K562 (cell line): Measurements from ENCODE around the gene ARHGEF4. TPM values are rescaled to one million over a fixed set of nuclear protein-coding genes. Genes with fewer than 3 reads are reported as not detected.

ENCODE experiments used
- ATAC-seq: fragments of 200-7000 bp; cut with Tn5 transposase; 3 replicates; pipeline ENCODE4 v1.9.1; 2020; ENCODE audit warnings: moderate library complexity
- BruUV-seq: library from RNA; stranded (reverse); fragments of 400-500 nt; replicated peaks from 2 replicates; lab custom pipeline; 2021; lab: Mats Ljungman, UMichigan
- CTCF ChIA-PET: fragments of 300-600 bp; formaldehyde crosslinking; extraction: SDS; loops from one replicate; lab custom pipeline; 2021; ENCODE audit warnings: low intra/inter-chr PET ratio; lab: Yijun Ruan, JAX
- POLR2A ChIA-PET: fragments of 300-600, 350-650 bp; sonication (Branson Sonifier 250); formaldehyde crosslinking; extraction: SDS; loops from one replicate; lab custom pipeline; 2021; ENCODE audit warnings: antibody characterized with exemption, inconsistent platforms; lab: Yijun Ruan, JAX
- DNase-seq, 4 experiments: peaks; one replicate each; pipeline versions ENCODE4 v3.0.0 to v3.0.0-alpha.2; 2011 to 2018; ENCODE audit warnings: low spot score in 3 of 4, mixed read lengths in 3 of 4; ENCODE audit errors: extremely low read depth in 1 of 4
- FAIRE-seq: peaks from 2 replicates; lab custom pipeline; 2011; peaks lifted over from hg19 to GRCh38; lab: Jason Lieb, UNC
- H2AFZ ChIP-seq: 2 replicates; pipeline ENCODE4 v1.6.0; 2011; ENCODE audit warnings: low read depth, low read length, control low read depth, inconsistent platforms
- H3K27ac ChIP-seq: fragments of 200-600 bp; 3 replicates; pipeline ENCODE4 v1.8.0; 2011; ENCODE audit warnings: low read depth, mild to moderate bottlenecking, control low read depth, inconsistent platforms, low read length, moderate library complexity, mixed read lengths; ENCODE audit errors: extremely low read depth
- H3K27me3 ChIP-seq, 2 experiments: fragments of 300-600 bp in 1 of 2; 2 replicates in 1 of 2; 3 replicates in 1 of 2; pipeline versions ENCODE4 v1.6.0 to v1.8.0; 2011; ENCODE audit warnings: inconsistent platforms in 2 of 2, low read length in 2 of 2, mild to moderate bottlenecking in 1 of 2, mixed read lengths in 1 of 2, moderate library complexity in 1 of 2; ENCODE audit not compliant: control insufficient read depth in 2 of 2, insufficient read depth in 2 of 2
- H3K36me3 ChIP-seq: fragments of 300-600 bp; 3 replicates; pipeline ENCODE4 v1.8.0; 2011; ENCODE audit warnings: mild to moderate bottlenecking, low read length, inconsistent platforms; ENCODE audit not compliant: control insufficient read depth, insufficient read depth
- H3K4me1 ChIP-seq, 2 experiments: fragments of 200-600 bp in 1 of 2; replicated peaks in 1 of 2; 2 replicates in 1 of 2; 3 replicates in 1 of 2; pipeline versions ENCODE4 v1.5.1 to v1.8.0; 2011; ENCODE audit warnings: inconsistent platforms in 2 of 2, low read length in 2 of 2, mild to moderate bottlenecking in 1 of 2, mixed read lengths in 1 of 2, moderate library complexity in 1 of 2; ENCODE audit not compliant: control insufficient read depth in 2 of 2, insufficient read depth in 2 of 2
- H3K4me2 ChIP-seq: 2 replicates; pipeline ENCODE4 v1.6.1; 2011; ENCODE audit warnings: low read length, control low read depth, inconsistent platforms, mixed read lengths; ENCODE audit not compliant: insufficient read depth
- H3K4me3 ChIP-seq: fragments of 200-600 bp; sonication (generic), shearing (Covaris generic); 2 replicates; pipeline ENCODE4 v1.5.1; 2016; ENCODE audit warnings: control low read depth, inconsistent platforms
- H3K79me2 ChIP-seq: fragments of 200-600 bp; 3 replicates; pipeline ENCODE4 v1.8.0; 2011; ENCODE audit warnings: low read length, inconsistent platforms; ENCODE audit not compliant: control insufficient read depth, insufficient read depth
- H3K9ac ChIP-seq, 2 experiments: 2 replicates each; pipeline versions ENCODE4 v1.6.0 to v1.6.1; 2011; ENCODE audit warnings: low read depth in 2 of 2, low read length in 2 of 2, control low read depth in 1 of 2, inconsistent platforms in 1 of 2, mild to moderate bottlenecking in 1 of 2, mixed read lengths in 1 of 2; ENCODE audit not compliant: insufficient read depth in 1 of 2
- H3K9me1 ChIP-seq: one replicate; pipeline ENCODE4 v1.6.0; 2011; ENCODE audit warnings: inconsistent platforms, mild to moderate bottlenecking, low read length, moderate library complexity; ENCODE audit not compliant: control insufficient read depth, insufficient read depth
- H3K9me3 ChIP-seq: replicated peaks from 2 replicates; pipeline ENCODE4 v1.5.1; 2011; ENCODE audit warnings: low read depth, low read length, inconsistent platforms; ENCODE audit not compliant: control insufficient read depth, insufficient read depth
- H4K20me1 ChIP-seq: replicated peaks from 2 replicates; pipeline ENCODE4 v1.6.1; 2011; ENCODE audit warnings: low read length, inconsistent platforms, mixed read lengths; ENCODE audit not compliant: control insufficient read depth, insufficient read depth
- DACH1 ChIP-seq: fragments of 450-650 bp; IDR thresholded peaks from 2 replicates; pipeline ENCODE4 v1.6.1; 2018; ENCODE audit not compliant: partially characterized antibody
- FOXM1 ChIP-seq, 2 experiments: fragments of 450-650 bp in 1 of 2; sonication (generic) in 1 of 2; formaldehyde crosslinking in 1 of 2; IDR thresholded peaks; 2 replicates each; pipeline versions ENCODE4 v1.6.1 to v1.9.0; 2017 to 2022; ENCODE audit warnings: low read depth in 2 of 2, mild to moderate bottlenecking in 2 of 2, missing genetic modification reagents in 1 of 2, moderate library complexity in 1 of 2
- GTF2F1 ChIP-seq: IDR thresholded peaks from 2 replicates; pipeline ENCODE4 v1.6.1; 2011; ENCODE audit warnings: low read depth, low read length, improper control_type of control experiment
- ILK ChIP-seq: fragments of 450-650 bp; IDR thresholded peaks from 2 replicates; pipeline ENCODE4 v1.6.1; 2016; ENCODE audit warnings: missing genetic modification characterization, low read depth, mild to moderate bottlenecking, missing compliant biosample characterization, moderate library complexity, borderline replicate concordance
- IRF2 ChIP-seq: sonication (generic); formaldehyde crosslinking; IDR thresholded peaks from 2 replicates; pipeline ENCODE4 v1.8.1; 2022; ENCODE audit warnings: mild to moderate bottlenecking, missing genetic modification reagents
- MAFG ChIP-seq: fragments of 450-650 bp; conservative IDR thresholded peaks from 2 replicates; pipeline ENCODE4 v1.6.1; 2016; ENCODE audit warnings: missing genetic modification characterization, missing compliant biosample characterization
- RBFOX2 ChIP-seq: fragments of 200-400 bp; formaldehyde crosslinking; IDR thresholded peaks from 2 replicates; pipeline ENCODE4 v1.6.1; 2017; ENCODE audit warnings: low read depth, mild to moderate bottlenecking, low read length, moderate library complexity
- SOX6 ChIP-seq: fragments of 450-650 bp; IDR thresholded peaks from 2 replicates; pipeline ENCODE4 v1.6.1; 2014; ENCODE audit warnings: mild to moderate bottlenecking
- YBX1 ChIP-seq: fragments of 450-650 bp; IDR thresholded peaks from 2 replicates; pipeline ENCODE4 v1.7.1; 2016; ENCODE audit warnings: mild to moderate bottlenecking
- ZNF239 ChIP-seq: fragments of 250-450 bp; sonication (Bioruptor Pico); IDR thresholded peaks from 2 replicates; pipeline ENCODE4 v1.4.0; 2020; ENCODE audit warnings: mild to moderate bottlenecking
- ZNF583 ChIP-seq: fragments of 250-450 bp; sonication (Bioruptor Pico); IDR thresholded peaks from 2 replicates; pipeline ENCODE4 v1.4.0; 2020
- WGBS: fragments of 100-300 bp; shearing (Covaris generic); methylation state at CpG from one replicate; pipeline ENCODE4 v1.1.6; 2016; ENCODE audit warnings: low coverage, mixed read lengths; ENCODE audit not compliant: insufficient coverage; ENCODE audit errors: missing lambda C conversion rate; 5-methylcytosine and 5-hydroxymethylcytosine counted together
- in situ Hi-C: fragments of 300-500 bp; cut with MboI; formaldehyde crosslinking; loops from 4 replicates; pipeline ENCODE4 v1.15.0; 2018; ENCODE audit warnings: inconsistent platforms, mixed read lengths
- intact Hi-C: fragments of 100-400 bp; cut with micrococcal nuclease; formaldehyde crosslinking; loops from 2 replicates; pipeline ENCODE4 v1.14.2; 2022
- polyA plus RNA-seq, 8 experiments: library from polyadenylated mRNA; depleted of rRNA in 4 of 8; stranded (reverse) in 5 of 8; unstranded in 3 of 8; fragments of >200 nt; fragmentation: Nextera tagmentation in 2 of 8; fragmentation: Illumina TruSeq in 1 of 8; extraction: Ambion mirVana in 2 of 8; extraction: Trizol in 1 of 8; gene quantifications; 2 replicates each; pipeline versions ENCODE4 v1.2.1 to v1.2.3, GENCODE V29; 2011 to 2014; ENCODE audit warnings: inconsistent platforms in 1 of 8, missing spikeins in 1 of 8
- total RNA-seq, 7 experiments: library from RNA; depleted of rRNA in 6 of 7; stranded (reverse); fragments of >200 nt in 6 of 7; fragmentation: Illumina TruSeq in 2 of 7; extraction: Trizol in 2 of 7; gene quantifications; 2 replicates each; pipeline versions ENCODE4 v1.2.1 to v1.2.3, GENCODE V29; 2011 to 2021; ENCODE audit warnings: low replicate concordance in 1 of 7

Gene ARHGEF4
- total and polyA plus RNA-seq, 9 of the 15 experiments (the other 6 are each of a cell fraction or from before 2014, with no cell fraction given) = not detected

DNA sequence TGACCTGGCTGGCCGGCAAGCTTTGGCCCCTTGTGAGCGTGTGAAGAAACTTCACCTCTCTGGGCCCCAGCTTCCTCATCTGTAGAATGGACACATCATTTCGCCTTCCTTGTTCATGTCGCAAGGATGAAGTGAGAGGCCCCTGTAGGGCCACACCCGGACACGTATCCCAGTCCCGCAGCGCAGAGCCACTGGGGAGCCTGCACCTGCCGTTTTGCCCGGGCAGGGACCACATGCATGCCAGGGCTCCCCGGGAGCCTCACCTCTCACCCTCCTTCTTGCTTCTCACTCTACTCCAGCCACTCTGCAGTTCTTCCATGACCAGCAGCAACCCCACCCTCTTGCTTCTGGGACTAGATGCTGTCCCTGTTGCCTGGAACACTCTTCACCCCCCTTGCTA is 179.1 kb downstream of the ARHGEF4 start:
- TF ChIP-seq DACH1 = no peak
- TF ChIP-seq, all 486 proteins: peak for 0

DNA sequence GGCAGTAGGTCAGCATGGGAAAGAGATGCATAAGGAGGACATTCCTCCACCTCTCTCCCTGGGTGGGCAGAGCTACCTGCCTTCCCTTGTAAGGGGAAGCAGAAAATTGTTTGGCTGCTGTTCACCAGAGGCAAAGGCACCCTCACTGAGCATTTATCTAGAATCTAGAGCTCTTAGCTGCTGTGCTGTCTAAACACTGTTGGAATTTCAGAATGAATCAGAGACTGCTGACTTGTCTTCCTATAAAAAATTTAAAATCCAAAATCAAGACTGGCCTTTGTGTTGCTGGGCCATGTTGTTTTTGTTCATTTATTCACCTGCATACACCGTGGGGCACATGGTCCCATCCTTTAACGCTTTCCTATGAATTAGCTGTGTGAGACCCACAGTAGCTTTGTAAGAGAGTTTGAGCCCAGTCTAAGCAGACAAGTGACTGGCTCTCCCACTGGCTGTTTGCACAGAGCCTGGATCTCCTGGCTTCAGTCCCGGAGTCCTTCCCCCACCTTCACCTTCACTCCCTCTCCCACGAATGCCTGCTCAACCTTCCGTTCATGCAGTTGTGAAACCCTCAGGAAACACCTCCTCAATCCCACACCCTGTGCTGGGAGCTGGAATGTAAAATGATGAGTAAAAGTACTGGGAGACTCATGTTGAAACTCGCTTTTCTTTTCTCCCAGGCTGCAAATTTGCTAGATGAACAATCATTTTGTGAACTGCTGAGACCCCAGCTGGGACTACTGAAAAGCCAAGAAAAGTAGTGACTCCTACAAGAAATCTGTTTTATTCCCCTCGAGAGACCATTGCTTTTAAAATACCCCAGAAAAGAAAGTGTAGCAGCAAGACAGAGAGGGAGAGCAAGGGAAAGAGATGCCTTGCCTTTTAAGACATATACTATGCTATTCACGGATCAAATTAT is 180.4 kb downstream of the ARHGEF4 start:
- POLR2A ChIA-PET = interaction anchor here (0.6 to 1.5 kb wide), 2 partner anchors 50 to 248 kb away, joined by 3 to 5 read pairs; no protein-coding TSS in a partner anchor
- Histone ChIP-seq H3K4me2 (no peak overlapping the region), H3K27ac (no peak overlapping the region), H3K4me1 (no peaks in the 10 kb centered on the region)
- no TSS peak for BruUV-seq
- WGBS = 0% methylated on average over 8 of the region's 8 CpGs
- TF ChIP-seq ZNF239 (no peak), ILK (tag) (no peak), ZNF583 (CRISPR knock-in tag) (no peak), FOXM1 (IDR thresholded peaks at IDR 0.05; ENCODE audit: low read depth) (no peak), FOXM1 (CRISPR knock-in tag; IDR thresholded peaks at IDR 0.05; ENCODE audit: low read depth) (no peak), DACH1 (no peak), YBX1 (no peak), GTF2F1 (no peak), RBFOX2 (no peak), IRF2 (CRISPR knock-in tag) (no peak), MAFG (tag) (no peak), SOX6 (no peak)
- TF ChIP-seq, all 486 proteins: peak for 0
- CTCF ChIA-PET = no interaction called here
- Histone ChIP-seq H3K9me1 (no peaks in the 10 kb centered on the region), H3K9ac (no peak overlapping the region), H3K27me3 (peaks cover 15 to 35% of the 10 kb centered on the region in 2 experiments; a peak in 4 of 5 replicates), H3K79me2 (no peaks in the 10 kb centered on the region), H4K20me1 (no peaks in the 10 kb centered on the region), H3K4me3 (no peak overlapping the region), H2AFZ (no peak overlapping the region), H3K36me3 (no peaks in the 10 kb centered on the region), H3K9me3 (no peaks in the 10 kb centered on the region)
- in situ Hi-C loops = no loop called here
- FAIRE-seq = no peak
- no peak for DNase-seq
- intact Hi-C loops = no loop called here
- no peak for ATAC-seq

More for the DNA sequence above, 179.1 kb downstream of the ARHGEF4 start:
- Histone ChIP-seq H3K36me3 (no peaks in the 10 kb centered on the region), H3K79me2 (no peaks in the 10 kb centered on the region), H4K20me1 (no peaks in the 10 kb centered on the region), H3K27ac (no peak overlapping the region), H3K9me3 (no peaks in the 10 kb centered on the region), H3K4me2 (no peak overlapping the region), H2AFZ (no peak overlapping the region), H3K4me1 (no peaks in the 10 kb centered on the region), H3K9me1 (no peaks in the 10 kb centered on the region), H3K9ac (no peak overlapping the region), H3K4me3 (no peak overlapping the region), H3K27me3 (peaks cover 15 to 42% of the 10 kb centered on the region in 2 experiments; a peak in 4 of 5 replicates)
- intact Hi-C loops (no loop called here), in situ Hi-C loops (no loop called here)
- POLR2A ChIA-PET = interaction anchor here (0.8 kb wide), 1 partner anchor 10 kb away, joined by 4 read pairs; no protein-coding TSS in a partner anchor
- ATAC-seq (no peak), DNase-seq (no peak), FAIRE-seq (no peak)
- WGBS = 0% methylated on average over 10 of the region's 11 CpGs
- CTCF ChIA-PET = no interaction called here
- BruUV-seq = no TSS peak
